ENCODE measurements around the gene RAB9A.

- no peak for TF ChIP-seq POLR2A (IDR thresholded peaks at IDR 0.05; ENCODE audit: low read depth, low read length)
- TF ChIP-seq CTCF (IDR thresholded peaks at IDR 0.05; ENCODE audit: extremely low read depth in 1 of 2, insufficient read depth in 1 of 2, low read depth in 1 of 2, low read length in 2 of 2): no peak
- no peak for TF ChIP-seq EZH2 (IDR thresholded peaks at IDR 0.05; ENCODE audit: borderline replicate concordance, low read depth, low read length, severe bottlenecking)
- no peak for TF ChIP-seq FOS (IDR thresholded peaks at IDR 0.05; ENCODE audit: borderline replicate concordance, insufficient read depth, low read length)
- no peak for TF ChIP-seq POLR2AphosphoS5 (IDR thresholded peaks at IDR 0.05; ENCODE audit: insufficient read depth, low read depth, low read length)
- TF ChIP-seq JUN (IDR thresholded peaks at IDR 0.05; ENCODE audit: borderline replicate concordance, insufficient read depth, insufficient read length, low read depth): no peak
Observed at GRCh38 chrX:13703135-13703534, 14.2 kb downstream of the RAB9A start.
